Choroid plexus epithelial cell (primary cell): ENCODE data around the gene NEDD4L.

Source experiments
- DNase-seq: peaks from one replicate; pipeline ENCODE4 v3.0.0-alpha.2; 2010; ENCODE audit warnings: low read depth
- H3K4me3 ChIP-seq: 2 replicates; pipeline ENCODE4 v1.5.1; 2011; ENCODE audit warnings: low read depth, mild to moderate bottlenecking, control low read depth, low read length, moderate library complexity
- TF ChIP-seq, protein P1 (sequence below): conservative IDR thresholded peaks from 2 replicates; pipeline ENCODE4 v1.5.1; 2011; ENCODE audit warnings: low read depth, mild to moderate bottlenecking, control low read depth, inconsistent platforms, low read length, moderate library complexity

Gene NEDD4L

GRCh38 chr18:58231930-58232329 lies 187.9 kb downstream of the NEDD4L start:
- TF ChIP-seq, protein P1, sequence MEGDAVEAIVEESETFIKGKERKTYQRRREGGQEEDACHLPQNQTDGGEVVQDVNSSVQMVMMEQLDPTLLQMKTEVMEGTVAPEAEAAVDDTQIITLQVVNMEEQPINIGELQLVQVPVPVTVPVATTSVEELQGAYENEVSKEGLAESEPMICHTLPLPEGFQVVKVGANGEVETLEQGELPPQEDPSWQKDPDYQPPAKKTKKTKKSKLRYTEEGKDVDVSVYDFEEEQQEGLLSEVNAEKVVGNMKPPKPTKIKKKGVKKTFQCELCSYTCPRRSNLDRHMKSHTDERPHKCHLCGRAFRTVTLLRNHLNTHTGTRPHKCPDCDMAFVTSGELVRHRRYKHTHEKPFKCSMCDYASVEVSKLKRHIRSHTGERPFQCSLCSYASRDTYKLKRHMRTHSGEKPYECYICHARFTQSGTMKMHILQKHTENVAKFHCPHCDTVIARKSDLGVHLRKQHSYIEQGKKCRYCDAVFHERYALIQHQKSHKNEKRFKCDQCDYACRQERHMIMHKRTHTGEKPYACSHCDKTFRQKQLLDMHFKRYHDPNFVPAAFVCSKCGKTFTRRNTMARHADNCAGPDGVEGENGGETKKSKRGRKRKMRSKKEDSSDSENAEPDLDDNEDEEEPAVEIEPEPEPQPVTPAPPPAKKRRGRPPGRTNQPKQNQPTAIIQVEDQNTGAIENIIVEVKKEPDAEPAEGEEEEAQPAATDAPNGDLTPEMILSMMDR = peak; percentile 59
- DNase-seq = peak; percentile 50
- no peak overlapping the region for H3K4me3 ChIP-seq

- TF ChIP-seq, protein P1 = no peak
- no peak overlapping the region for H3K4me3 ChIP-seq
- no peak for DNase-seq
Observed at GRCh38 chr18:58232668-58233067, 188.6 kb downstream of the NEDD4L start.

DNA sequence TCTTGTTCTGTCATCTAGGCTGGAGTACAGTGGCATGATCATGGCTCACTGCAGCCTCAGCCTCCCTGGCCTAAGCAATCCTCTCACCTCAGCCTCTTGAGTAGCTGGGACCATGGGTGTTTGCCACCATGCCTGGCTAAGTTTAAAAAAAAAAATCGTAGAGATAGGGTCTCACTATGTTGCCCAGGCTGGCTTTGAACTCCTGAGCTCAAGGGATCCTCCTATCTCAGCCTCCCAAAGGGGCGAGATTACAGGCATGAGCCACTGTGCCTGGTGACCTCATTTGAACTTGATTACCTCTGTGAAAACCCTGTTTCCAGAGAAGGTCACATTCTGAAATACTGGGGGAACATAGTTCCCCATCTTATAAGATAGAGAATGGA lies 190.3 kb downstream of the NEDD4L start:
- DNase-seq = no peak
- TF ChIP-seq, protein P1 = no peak
- H3K4me3 ChIP-seq = no peak overlapping the region

DNA sequence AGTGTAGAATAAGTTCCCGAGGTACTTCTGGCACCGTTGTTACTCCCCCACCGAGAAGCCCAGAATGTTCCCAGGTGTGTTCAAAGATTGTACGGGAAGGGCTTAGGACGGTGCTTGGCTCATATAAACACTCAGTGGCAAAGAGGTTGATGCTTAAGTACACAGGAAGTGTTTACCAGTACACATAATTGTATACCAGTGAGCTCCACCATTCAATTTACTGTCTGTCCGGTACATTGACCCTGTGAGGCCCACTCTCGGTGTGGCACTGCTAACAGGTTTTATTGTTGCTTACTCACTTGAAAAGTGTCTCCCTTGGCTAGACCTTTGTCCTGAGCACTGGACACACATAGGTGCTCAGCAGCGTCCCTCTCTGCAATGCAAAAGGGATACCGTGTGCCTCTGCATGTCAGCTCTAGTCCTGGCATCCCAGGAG lies 191.0 kb downstream of the NEDD4L start:
- H3K4me3 ChIP-seq = no peak overlapping the region
- no peak for DNase-seq
- TF ChIP-seq, protein P1 = no peak

DNA sequence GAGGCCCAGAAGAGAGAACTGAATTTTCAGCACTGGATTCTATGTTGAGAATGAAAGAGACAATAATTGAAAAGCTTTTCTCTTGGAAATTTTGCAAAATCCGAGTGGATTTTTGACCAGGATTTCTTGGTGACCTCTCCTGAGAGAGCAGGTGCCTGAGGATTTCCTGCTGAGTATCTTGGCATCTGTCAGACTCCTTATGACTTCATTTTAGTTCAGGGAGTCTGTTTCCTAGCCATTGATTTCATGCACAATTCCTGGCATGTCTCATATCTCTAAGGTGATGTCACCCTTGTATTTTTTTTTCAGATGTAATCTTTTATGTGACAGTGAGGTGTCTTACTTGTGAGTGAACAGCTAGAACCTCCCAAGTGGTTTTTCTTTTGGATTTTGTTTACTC lies 195.9 kb downstream of the NEDD4L start:
- no peak overlapping the region for H3K4me3 ChIP-seq
- DNase-seq = no peak
- TF ChIP-seq, protein P1 = no peak

DNA sequence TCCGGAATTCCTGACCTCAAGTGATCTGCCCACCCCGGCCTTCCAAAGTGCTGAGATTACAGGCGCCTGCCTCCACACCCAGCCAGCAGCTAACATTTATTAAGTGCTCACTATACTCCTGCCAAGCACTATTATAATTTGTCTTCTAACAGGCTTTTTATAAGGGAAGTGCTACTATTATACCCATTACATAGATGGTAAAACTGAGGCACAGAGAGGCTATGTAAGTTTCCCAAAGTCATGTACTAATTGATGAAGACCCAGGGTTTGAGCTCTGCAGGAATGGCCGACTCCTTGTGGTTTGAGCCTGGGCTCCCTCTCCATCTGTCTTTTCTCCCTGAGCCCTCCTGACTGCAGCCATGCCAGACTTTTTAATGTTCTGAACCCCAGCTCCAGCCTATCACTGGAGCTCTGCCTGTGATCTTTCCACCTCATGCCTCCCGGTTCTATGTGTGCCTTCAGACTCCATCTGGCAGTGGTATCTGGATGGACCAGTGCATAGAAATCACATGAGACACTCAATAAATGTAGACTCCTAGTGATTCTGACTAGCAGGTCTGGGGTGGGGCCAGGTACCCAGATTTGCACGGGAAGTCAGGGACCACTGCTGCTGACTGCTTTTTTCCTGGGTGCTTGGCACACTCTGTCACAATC lies 197.1 kb downstream of the NEDD4L start:
- TF ChIP-seq, protein P1 = no peak
- no peak for DNase-seq
- H3K4me3 ChIP-seq = no peak overlapping the region

- peak; percentile 81 for DNase-seq
Observed at GRCh38 chr18:58241877-58242276, 197.9 kb downstream of the NEDD4L start.

More at GRCh38 chr18:58241877-58242276, 197.9 kb downstream of the NEDD4L start:
- H3K4me3 ChIP-seq = no peak overlapping the region
- TF ChIP-seq, protein P1 = no peak
